Neuronal stem cell (in vitro differentiated cells): Measurements from ENCODE around the gene WDR76. TPM values are rescaled to one million over a fixed set of nuclear protein-coding genes. Genes with fewer than 3 reads are reported as not detected.

Experiments used
- DNase-seq: peaks from one replicate; pipeline ENCODE4 v3.0.0-alpha.2; 2013; ENCODE audit warnings: low spot score
- H2AFZ ChIP-seq: one replicate; pipeline ENCODE4 v1.6.1; 2013; ENCODE audit warnings: mild to moderate bottlenecking, low read length, inconsistent platforms
- H2AK5ac ChIP-seq: 2 replicates; pipeline ENCODE4 v1.6.1; 2013; ENCODE audit warnings: low read depth, mild to moderate bottlenecking, inconsistent platforms, low read length, moderate library complexity, mixed read lengths
- H2BK120ac ChIP-seq: 2 replicates; pipeline ENCODE4 v1.6.1; 2013; ENCODE audit warnings: low read depth, mild to moderate bottlenecking, inconsistent platforms, low read length, moderate library complexity, mixed read lengths
- H2BK12ac ChIP-seq: one replicate; pipeline ENCODE4 v1.6.1; 2013; ENCODE audit warnings: low read length, inconsistent platforms
- H2BK15ac ChIP-seq: 2 replicates; pipeline ENCODE4 v1.6.1; 2013; ENCODE audit warnings: mild to moderate bottlenecking, low read length, inconsistent platforms, mixed read lengths
- H2BK5ac ChIP-seq: one replicate; pipeline ENCODE4 v1.6.1; 2013; ENCODE audit warnings: inconsistent platforms, mild to moderate bottlenecking, low read length, moderate library complexity
- H3K14ac ChIP-seq: one replicate; pipeline ENCODE4 v1.6.1; 2013; ENCODE audit warnings: low read length, inconsistent platforms
- H3K18ac ChIP-seq: 2 replicates; pipeline ENCODE4 v1.6.1; 2013; ENCODE audit warnings: low read length, inconsistent platforms
- H3K23ac ChIP-seq: 2 replicates; pipeline ENCODE4 v1.6.1; 2013; ENCODE audit warnings: low read depth, mild to moderate bottlenecking, mixed read lengths, low read length, inconsistent platforms; ENCODE audit not compliant: poor library complexity
- H3K27ac ChIP-seq: replicated peaks from 3 replicates; pipeline ENCODE4 v1.5.1; 2013; ENCODE audit warnings: low read length, inconsistent platforms
- H3K27me3 ChIP-seq, 3 experiments: 2 replicates each; pipeline ENCODE4 v1.6.1; 2013; ENCODE audit warnings: low read length in 3 of 3, mild to moderate bottlenecking in 2 of 3, inconsistent platforms in 1 of 3, low read depth in 1 of 3, mixed read lengths in 1 of 3, moderate library complexity in 1 of 3; ENCODE audit not compliant: control insufficient read depth in 3 of 3, insufficient read depth in 3 of 3
- H3K36me3 ChIP-seq, 2 donors: replicated peaks in 1 of 2; 2 replicates each; pipeline ENCODE4 v1.6.1; 2013; ENCODE audit warnings: low read length in 2 of 2; ENCODE audit not compliant: control insufficient read depth in 2 of 2, insufficient read depth in 2 of 2
- H3K4ac ChIP-seq: 2 replicates; pipeline ENCODE4 v1.6.1; 2013; ENCODE audit warnings: inconsistent platforms, mild to moderate bottlenecking, low read length, moderate library complexity
- H3K4me1 ChIP-seq, 2 donors: 1 replicate in 1 of 2; 2 replicates in 1 of 2; pipeline ENCODE4 v1.6.1; 2013; ENCODE audit warnings: low read length in 2 of 2, low read depth in 1 of 2; ENCODE audit not compliant: control insufficient read depth in 2 of 2, insufficient read depth in 1 of 2
- H3K4me2 ChIP-seq: one replicate; pipeline ENCODE4 v1.6.1; 2013; ENCODE audit warnings: mild to moderate bottlenecking, low read length, inconsistent platforms; ENCODE audit not compliant: insufficient read depth, poor library complexity, severe bottlenecking
- H3K4me3 ChIP-seq, 2 donors: 2 replicates each; pipeline ENCODE4 v1.5.1; 2013; ENCODE audit warnings: low read length in 2 of 2, mild to moderate bottlenecking in 2 of 2, inconsistent platforms in 1 of 2, moderate library complexity in 1 of 2
- H3K79me1 ChIP-seq: one replicate; pipeline ENCODE4 v1.6.1; 2013; ENCODE audit warnings: low read depth, mild to moderate bottlenecking, inconsistent platforms, low read length, moderate library complexity
- H3K9ac ChIP-seq: one replicate; pipeline ENCODE4 v1.6.1; 2013; ENCODE audit warnings: mild to moderate bottlenecking, low read depth, low read length, inconsistent platforms; ENCODE audit not compliant: poor library complexity
- H3K9me3 ChIP-seq, 2 donors: replicated peaks in 1 of 2; 2 replicates each; pipeline versions ENCODE3 to v1.6.1; 2013; ENCODE audit warnings: low read length in 2 of 2, mild to moderate bottlenecking in 2 of 2, inconsistent platforms in 1 of 2, low read depth in 1 of 2, mixed read lengths in 1 of 2, moderate library complexity in 1 of 2; ENCODE audit not compliant: control insufficient read depth in 2 of 2, insufficient read depth in 1 of 2
- H4K8ac ChIP-seq: one replicate; pipeline ENCODE4 v1.6.1; 2013; ENCODE audit warnings: low read depth, mild to moderate bottlenecking, inconsistent platforms, low read length, moderate library complexity
- H4K91ac ChIP-seq: one replicate; pipeline ENCODE4 v1.6.1; 2013; ENCODE audit warnings: low read length, low read depth, mild to moderate bottlenecking, inconsistent platforms; ENCODE audit not compliant: poor library complexity
- WGBS, 2 donors: extraction: QIAGEN DNeasy Blood & Tissue Kit; methylation state at CpG; one replicate each; pipeline ENCODE4 v1.1.7; 2013; ENCODE audit warnings: missing lambda C conversion rate in 2 of 2, mixed read lengths in 1 of 2; ENCODE audit not compliant: insufficient read length in 2 of 2, insufficient replicate concordance in 1 of 2; ENCODE audit errors: extremely low coverage in 2 of 2; 5-methylcytosine and 5-hydroxymethylcytosine counted together
- small RNA-seq: library from polyadenylated mRNA; stranded (forward); fragments of <200 nt; extraction: miRNeasy Mini kit (QIAGEN cat#:217004); gene quantifications from one replicate; pipeline ENCODE3, GENCODE V24; 2013; ENCODE audit not compliant: insufficient read depth

The WDR76 gene

GRCh38 chr15:43915631-43916325 is 89.0 kb downstream of the WDR76 start:
- no peak overlapping the region for H2BK15ac ChIP-seq
- no peaks in the 10 kb centered on the region for H3K27me3 ChIP-seq
- no peak overlapping the region for H3K4me3 ChIP-seq
- no peak overlapping the region for H3K23ac ChIP-seq
- no peak overlapping the region for H2BK12ac ChIP-seq
- H3K36me3 ChIP-seq: peaks cover 0 to 2% of the 10 kb centered on the region in 2 donors
- peaks cover 0 to 2% of the 10 kb centered on the region in 2 donors for H3K9me3 ChIP-seq
- no peak overlapping the region for H3K14ac ChIP-seq
- no peaks in the 10 kb centered on the region for H3K79me1 ChIP-seq
- no peak overlapping the region for H4K8ac ChIP-seq
- WGBS, 2 donors: no CpG with 5 or more reads among the region's 5 CpGs
- H2AK5ac ChIP-seq: no peak overlapping the region
- no peak overlapping the region for H2BK5ac ChIP-seq
- H4K91ac ChIP-seq: no peak overlapping the region
- peaks cover 0 to 10% of the 10 kb centered on the region in 2 donors for H3K4me1 ChIP-seq
- no peak overlapping the region for H3K9ac ChIP-seq
- H3K4ac ChIP-seq: no peak overlapping the region
- no peak overlapping the region for H3K4me2 ChIP-seq
- no peak for DNase-seq
- H3K27ac ChIP-seq: no peak overlapping the region
- H2BK120ac ChIP-seq: no peak overlapping the region
- H2AFZ ChIP-seq: no peak overlapping the region
- H3K18ac ChIP-seq: peak overlapping the region; percentile 58

- H3K9ac ChIP-seq: no peak overlapping the region
- DNase-seq: no peak
- no CpG with 5 or more reads among the region's 4 CpGs for WGBS, 2 donors
Measured at GRCh38 chr15:43916326-43916660, 89.5 kb downstream of the WDR76 start.

More at GRCh38 chr15:43916326-43916660, 89.5 kb downstream of the WDR76 start:
- H3K4ac ChIP-seq: no peak overlapping the region
- no peak overlapping the region for H2AFZ ChIP-seq
- no peaks in the 10 kb centered on the region for H3K79me1 ChIP-seq
- H3K23ac ChIP-seq: no peak overlapping the region
- no peak overlapping the region for H3K4me3 ChIP-seq
- no peak overlapping the region for H2BK120ac ChIP-seq
- H3K36me3 ChIP-seq: peaks cover 0 to 2% of the 10 kb centered on the region in 2 donors
- H3K27me3 ChIP-seq: no peaks in the 10 kb centered on the region
- no peak overlapping the region for H4K91ac ChIP-seq
- no peak overlapping the region for H3K18ac ChIP-seq
- H2BK15ac ChIP-seq: no peak overlapping the region
- H3K14ac ChIP-seq: no peak overlapping the region
- H3K4me1 ChIP-seq: peaks cover 0 to 14% of the 10 kb centered on the region in 2 donors
- no peak overlapping the region for H2BK5ac ChIP-seq
- peaks cover 0 to 2% of the 10 kb centered on the region in 2 donors for H3K9me3 ChIP-seq
- no peak overlapping the region for H2BK12ac ChIP-seq
- H4K8ac ChIP-seq: no peak overlapping the region
- H2AK5ac ChIP-seq: no peak overlapping the region
- H3K27ac ChIP-seq: no peak overlapping the region
- H3K4me2 ChIP-seq: no peak overlapping the region

Small RNA genes within 50 kb of the gene (small RNA-seq; reads per million reads assigned to genes)
- not detected for gene MIR1282
- gene RF00019: not detected
